ENCODE measurements around the gene PC. TPM values are rescaled to one million over a fixed set of nuclear protein-coding genes. Genes with fewer than 3 reads are reported as not detected.

PC gene
- total and polyA plus RNA-seq, 2 experiments from 2014 or later, result 18.3 to 21.7 TPM

GRCh38 chr11:66987924-66988637 lies 29.9 kb upstream of the PC start:
- ATAC-seq, result no peak
- no peak overlapping the region for H3K4me3 ChIP-seq

More at GRCh38 chr11:66987924-66988637, 29.9 kb upstream of the PC start:
- no peak overlapping the region for H3K27ac Mint-ChIP-seq
- Histone ChIP-seq H3K4me2 (peak overlapping the region; percentile 65; the same call in 1 of the 2 replicates), H2AFZ (peak overlapping the region; percentile 52), H3K27ac (ENCODE audit: low read depth) (0 out of 2 replicates have a peak overlapping the region, but pooled peaks have one; percentile 9), H3K27me3 (ENCODE audit: insufficient read depth) (no peaks in the 10 kb centered on the region), H3K79me2 (replicated peaks; ENCODE audit: insufficient read depth) (no peaks in the 10 kb centered on the region), H3F3A (replicated peaks; ENCODE audit: low read depth) (no peaks in the 10 kb centered on the region), H3K36me3 (ENCODE audit: insufficient read depth) (no peaks in the 10 kb centered on the region), H4K20me1 (replicated peaks; ENCODE audit: insufficient read depth) (no peaks in the 10 kb centered on the region), H3K9me2 (ENCODE audit: insufficient read depth) (no peaks in the 10 kb centered on the region), H3K4me1 (ENCODE audit: insufficient read depth) (peaks cover 10% of the 10 kb centered on the region; the same call in 1 of the 2 replicates)
- H3K4me1 Mint-ChIP-seq, result peaks cover 30% of the 10 kb centered on the region
- peaks cover 9% of the 10 kb centered on the region for H3K9me3 Mint-ChIP-seq
- DNase-seq (ENCODE audit: low spot score), result no peak
- peak overlapping the region; percentile 0; the same call in 1 of the 3 replicates for H3K4me3 Mint-ChIP-seq
- no peak for TF ChIP-seq STAT1 (IDR thresholded peaks at IDR 0.05; ENCODE audit: unreplicated experiment)
- TF ChIP-seq CTCF (conservative IDR thresholded peaks at IDR 0.05; ENCODE audit: low read depth in 2 of 2), result no peak
- no peak for TF ChIP-seq JUNB (IDR thresholded peaks at IDR 0.05; ENCODE audit: unreplicated experiment)
- no peak for TF ChIP-seq CREB1 (CRISPR knock-in tag; IDR thresholded peaks at IDR 0.05; ENCODE audit: low read depth)
- TF ChIP-seq EZH2phosphoT487 (IDR thresholded peaks at IDR 0.05; ENCODE audit: unreplicated experiment), result no peak
- no peak for TF ChIP-seq ZNF462 (CRISPR knock-in tag; IDR thresholded peaks at IDR 0.05)
- no peak for TF ChIP-seq ETS1 (IDR thresholded peaks at IDR 0.05)
- no peak for TF ChIP-seq POLR2AphosphoS5 (IDR thresholded peaks at IDR 0.05; ENCODE audit: low read depth)
- TF ChIP-seq ZNF331 (CRISPR knock-in tag; IDR thresholded peaks at IDR 0.05; ENCODE audit: low read depth), result no peak
- no peak for TF ChIP-seq REST (IDR thresholded peaks at IDR 0.05; ENCODE audit: unreplicated experiment)
- no peak for TF ChIP-seq EZH2 (IDR thresholded peaks at IDR 0.05; ENCODE audit: low read depth, unreplicated experiment)
- TF ChIP-seq ZNF114 (CRISPR knock-in tag; IDR thresholded peaks at IDR 0.05), result no peak
- TF ChIP-seq NANOG (IDR thresholded peaks at IDR 0.05; ENCODE audit: borderline replicate concordance), result no peak
- H3K27me3 Mint-ChIP-seq (ENCODE audit: insufficient read depth, low read depth, poor library complexity), result peaks cover 13% of the 10 kb centered on the region
- H3K36me3 Mint-ChIP-seq (ENCODE audit: low read depth), result peaks cover 12% of the 10 kb centered on the region; the same call in 1 of the 3 replicates
